Fibroblast of pulmonary artery (primary cell): ENCODE measurements around the gene CNBD2.
"Not testable (repeated sequence)": the region's sequence is repeated elsewhere in the genome, so short reads cannot be mapped to it uniquely, and the experiment has no call there.

Source experiments
- DNase-seq: peaks from one replicate; pipeline ENCODE4 v3.0.0-alpha.2; 2010; ENCODE audit warnings: low read depth
- H3K4me3 ChIP-seq: replicated peaks from 2 replicates; pipeline ENCODE4 v1.5.1; 2011; ENCODE audit warnings: low read depth, mild to moderate bottlenecking, control low read depth, low read length, moderate library complexity
- TF ChIP-seq, protein P1 (sequence below): IDR thresholded peaks from 2 replicates; pipeline ENCODE4 v1.5.1; 2011; ENCODE audit warnings: mild to moderate bottlenecking, control low read depth, low read length, inconsistent platforms; ENCODE audit errors: missing control alignments

The CNBD2 gene

DNA sequence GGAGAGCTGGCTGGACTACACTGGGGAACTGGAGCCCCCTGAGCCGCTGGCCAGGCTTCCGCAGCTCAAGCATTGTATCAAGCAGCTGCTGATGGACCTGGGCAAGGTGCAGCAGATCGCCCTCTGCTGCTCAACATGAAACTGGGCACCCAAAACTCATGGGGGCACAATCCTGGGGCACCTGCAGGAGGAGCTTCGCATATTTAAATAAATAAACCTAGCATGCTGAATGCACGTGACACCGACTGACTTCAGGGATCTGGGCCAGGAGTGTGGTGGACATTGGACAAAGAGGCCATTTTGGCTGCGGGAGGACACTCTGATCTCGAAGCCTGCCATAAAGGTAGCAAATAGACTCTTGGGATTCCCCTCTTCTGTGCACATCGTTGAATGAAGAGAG, 20.9 kb upstream of the CNBD2 start:
- TF ChIP-seq, protein P1, sequence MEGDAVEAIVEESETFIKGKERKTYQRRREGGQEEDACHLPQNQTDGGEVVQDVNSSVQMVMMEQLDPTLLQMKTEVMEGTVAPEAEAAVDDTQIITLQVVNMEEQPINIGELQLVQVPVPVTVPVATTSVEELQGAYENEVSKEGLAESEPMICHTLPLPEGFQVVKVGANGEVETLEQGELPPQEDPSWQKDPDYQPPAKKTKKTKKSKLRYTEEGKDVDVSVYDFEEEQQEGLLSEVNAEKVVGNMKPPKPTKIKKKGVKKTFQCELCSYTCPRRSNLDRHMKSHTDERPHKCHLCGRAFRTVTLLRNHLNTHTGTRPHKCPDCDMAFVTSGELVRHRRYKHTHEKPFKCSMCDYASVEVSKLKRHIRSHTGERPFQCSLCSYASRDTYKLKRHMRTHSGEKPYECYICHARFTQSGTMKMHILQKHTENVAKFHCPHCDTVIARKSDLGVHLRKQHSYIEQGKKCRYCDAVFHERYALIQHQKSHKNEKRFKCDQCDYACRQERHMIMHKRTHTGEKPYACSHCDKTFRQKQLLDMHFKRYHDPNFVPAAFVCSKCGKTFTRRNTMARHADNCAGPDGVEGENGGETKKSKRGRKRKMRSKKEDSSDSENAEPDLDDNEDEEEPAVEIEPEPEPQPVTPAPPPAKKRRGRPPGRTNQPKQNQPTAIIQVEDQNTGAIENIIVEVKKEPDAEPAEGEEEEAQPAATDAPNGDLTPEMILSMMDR: peak; percentile 39
- H3K4me3 ChIP-seq: no peak overlapping the region
- DNase-seq: peak; percentile 28

DNA sequence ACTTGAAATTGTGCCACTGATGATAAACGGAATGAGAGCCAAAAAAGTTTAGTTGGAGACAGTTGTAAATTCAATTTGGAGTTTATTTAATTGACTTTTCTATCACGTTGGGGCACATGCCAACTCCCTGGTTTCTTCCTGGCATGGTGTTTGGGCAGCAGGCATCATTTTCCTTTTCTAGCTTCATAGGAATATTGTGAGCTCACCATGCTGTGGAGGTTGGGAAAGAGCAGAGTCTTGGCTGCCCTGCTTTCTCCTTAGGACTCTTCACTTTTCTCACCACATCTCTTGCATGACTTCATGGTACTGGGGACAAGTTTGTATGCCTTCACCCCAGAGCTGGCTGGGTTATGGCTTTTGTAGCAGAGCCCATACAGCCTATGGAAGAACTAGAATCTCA, 20.5 kb upstream of the CNBD2 start:
- TF ChIP-seq, protein P1: no peak
- H3K4me3 ChIP-seq: no peak overlapping the region
- no peak for DNase-seq

DNA sequence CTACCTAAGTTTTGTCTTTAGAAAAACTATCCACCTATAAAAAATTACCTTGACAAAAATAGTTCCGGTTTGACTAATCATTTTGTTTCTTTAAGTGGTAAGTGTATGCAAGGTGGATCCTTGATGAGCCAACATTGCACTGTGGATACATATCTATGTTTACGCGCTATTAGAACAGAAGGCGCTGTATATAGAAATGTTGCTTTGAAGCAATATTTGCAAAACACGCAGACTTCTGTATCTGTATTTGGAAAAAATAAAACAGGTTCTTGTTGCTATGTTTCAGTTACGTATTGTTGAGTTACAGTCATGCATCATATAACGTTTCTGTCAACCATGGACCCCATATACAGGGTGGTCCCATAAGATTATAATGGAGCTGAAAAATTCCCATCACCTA, 18.3 kb upstream of the CNBD2 start:
- TF ChIP-seq, protein P1: no peak
- H3K4me3 ChIP-seq: no peak overlapping the region
- no peak for DNase-seq

DNA sequence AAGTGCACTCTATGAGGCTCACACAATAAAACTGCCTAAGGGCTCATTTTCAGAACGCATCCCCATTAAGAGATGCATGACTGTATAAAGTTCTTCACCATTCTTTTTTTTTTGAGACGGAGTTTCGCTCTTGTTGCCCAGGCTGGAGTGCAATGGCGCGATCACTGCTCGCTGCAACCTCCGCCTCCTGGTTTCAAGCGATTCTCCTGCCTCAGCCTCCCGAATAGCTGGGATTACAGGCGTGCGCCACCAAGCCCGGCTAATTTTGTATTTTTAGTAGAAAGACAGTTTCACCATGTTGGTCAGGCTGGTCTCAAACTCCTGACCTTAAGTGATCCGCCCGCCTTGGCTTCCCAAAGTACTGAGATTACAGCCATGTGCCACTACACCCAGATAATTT, 16.3 kb upstream of the CNBD2 start:
- not testable (repeated sequence) for H3K4me3 ChIP-seq, DNase-seq

DNA sequence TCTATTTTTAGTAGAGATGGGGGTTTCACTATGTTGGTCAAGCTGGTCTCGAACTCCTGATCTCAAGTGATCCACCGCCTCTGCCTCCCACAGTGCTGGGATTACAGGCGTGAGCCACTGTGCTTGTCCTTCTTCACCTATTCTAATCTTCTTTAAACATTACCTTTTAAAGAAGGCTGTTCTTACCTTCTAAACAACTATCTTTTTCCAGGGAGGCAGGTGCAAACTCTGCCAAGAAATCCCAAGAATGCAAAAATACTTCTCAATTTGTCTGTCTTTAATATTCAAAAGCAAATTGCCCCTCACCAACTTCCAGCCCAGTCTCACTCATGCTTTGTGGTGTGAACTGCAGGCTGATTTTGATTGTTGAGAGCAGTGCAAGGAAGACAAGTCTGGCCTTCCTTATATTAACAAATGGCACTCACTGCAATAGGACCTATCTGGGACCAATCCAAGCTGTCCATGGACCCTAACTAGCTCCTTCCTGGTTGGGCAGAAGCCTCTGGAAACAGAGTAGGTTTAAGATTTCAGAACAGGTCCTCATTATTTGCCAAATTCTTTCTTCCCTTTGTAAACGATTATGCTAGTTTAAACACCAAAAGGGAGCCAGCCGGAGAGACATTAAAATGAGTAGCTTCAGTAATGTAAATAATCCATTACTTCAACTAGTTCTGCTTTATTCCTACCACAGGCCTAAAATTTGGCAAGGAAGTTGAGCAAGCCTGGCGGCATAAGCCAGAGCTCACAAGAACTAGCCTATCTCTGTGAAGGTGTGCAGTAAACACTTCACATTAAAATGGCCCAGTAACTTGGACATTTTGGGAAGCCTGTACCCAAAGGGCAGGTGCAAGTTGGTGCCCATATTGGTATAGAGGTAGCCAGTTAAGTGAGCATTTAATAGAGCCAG, 15.7 kb upstream of the CNBD2 start:
- DNase-seq: peak; percentile 31
- peak overlapping the region; percentile 96 for H3K4me3 ChIP-seq

DNA sequence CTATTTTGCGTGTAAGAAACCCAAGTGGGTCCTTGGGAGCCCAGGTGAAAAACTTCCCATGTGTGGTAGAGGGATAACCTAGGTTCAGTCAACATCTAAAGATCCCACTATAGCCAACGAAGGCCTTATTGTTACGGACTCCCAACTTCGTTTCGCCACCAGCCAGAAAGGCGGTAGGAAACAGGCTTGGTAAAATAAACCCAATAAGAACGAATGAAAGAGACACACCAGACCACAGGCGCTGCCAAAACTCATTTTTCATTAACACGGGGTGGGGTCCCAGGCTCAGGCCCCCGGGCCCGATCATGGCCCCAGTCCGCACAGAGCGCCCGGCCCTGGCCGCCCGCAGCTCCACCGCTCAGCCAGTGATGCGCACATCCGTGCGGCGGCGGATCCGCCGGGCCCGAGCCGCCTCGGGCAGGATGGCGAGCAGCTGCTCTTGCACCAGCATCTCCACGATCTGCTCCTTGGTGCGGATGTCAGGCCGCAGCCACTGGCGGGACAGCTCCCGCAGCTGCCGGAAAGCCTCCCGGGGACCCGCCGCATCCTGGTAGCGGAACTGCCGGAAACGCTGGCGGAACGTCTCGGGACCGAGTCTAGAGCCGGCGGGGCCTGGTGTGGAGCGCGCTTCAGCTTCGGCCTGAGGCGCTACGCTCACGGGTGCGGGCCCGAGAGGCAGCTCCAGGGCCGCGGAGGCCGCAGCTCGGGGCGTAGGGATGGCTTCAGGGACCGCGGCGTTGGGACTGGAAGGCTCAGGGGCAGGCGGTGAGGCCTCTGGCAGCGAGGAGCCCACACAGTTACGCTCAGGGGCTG, 14.8 kb upstream of the CNBD2 start:
- peak; percentile 40 for DNase-seq
- peak overlapping the region; percentile 96 for H3K4me3 ChIP-seq
- TF ChIP-seq, protein P1: no peak

More for the DNA sequence above, 15.7 kb upstream of the CNBD2 start:
- TF ChIP-seq, protein P1: no peak

DNA sequence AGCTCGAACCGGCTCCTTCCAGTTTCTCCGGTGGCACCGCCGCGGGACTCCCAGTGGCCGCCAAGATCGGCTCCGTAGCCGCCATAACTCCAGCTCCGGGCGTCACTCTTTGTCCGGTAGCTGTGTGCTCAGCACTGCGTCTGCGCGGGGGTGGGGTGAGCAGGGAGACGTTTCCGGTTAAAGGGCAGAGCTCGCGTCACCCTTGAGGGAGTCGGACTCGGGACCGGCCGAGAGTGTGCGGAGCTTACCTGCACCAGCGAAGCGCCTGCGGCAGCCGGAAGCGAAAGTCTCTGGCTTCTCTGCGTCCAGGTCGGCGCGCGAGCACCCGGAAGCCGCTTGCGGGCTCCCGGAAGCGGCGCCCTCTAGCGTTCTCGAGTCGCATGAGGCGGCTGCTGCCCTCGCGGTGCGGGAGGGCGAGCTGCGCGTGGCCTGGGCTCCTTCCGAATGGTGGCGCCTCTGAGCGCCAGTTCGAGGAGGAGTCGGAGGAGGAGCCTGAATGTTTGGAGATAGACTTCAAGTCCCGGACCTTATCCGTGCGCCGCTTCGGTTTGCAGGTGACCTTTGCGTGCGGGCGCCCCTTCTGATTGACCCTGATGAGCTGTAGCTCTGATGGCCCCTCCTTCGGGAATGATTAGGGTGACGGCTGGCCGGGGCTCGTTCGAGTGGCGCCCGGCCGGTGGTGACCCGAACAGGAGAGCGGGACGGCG, 14.0 kb upstream of the CNBD2 start, which contains the start of gene SCAND1:
TSS of gene SCAND1 (minus strand) at position 303 of the 707 bp plus-strand sequence. CDS start at position 85, 218 bp downstream.
- DNase-seq: peak; percentile 97
- TF ChIP-seq, protein P1: peak; percentile 86
- peak within 1 kb of the TSS; percentile 96 for H3K4me3 ChIP-seq
